Measurements from ENCODE around the gene NELL2.

- TF ChIP-seq, protein P1, sequence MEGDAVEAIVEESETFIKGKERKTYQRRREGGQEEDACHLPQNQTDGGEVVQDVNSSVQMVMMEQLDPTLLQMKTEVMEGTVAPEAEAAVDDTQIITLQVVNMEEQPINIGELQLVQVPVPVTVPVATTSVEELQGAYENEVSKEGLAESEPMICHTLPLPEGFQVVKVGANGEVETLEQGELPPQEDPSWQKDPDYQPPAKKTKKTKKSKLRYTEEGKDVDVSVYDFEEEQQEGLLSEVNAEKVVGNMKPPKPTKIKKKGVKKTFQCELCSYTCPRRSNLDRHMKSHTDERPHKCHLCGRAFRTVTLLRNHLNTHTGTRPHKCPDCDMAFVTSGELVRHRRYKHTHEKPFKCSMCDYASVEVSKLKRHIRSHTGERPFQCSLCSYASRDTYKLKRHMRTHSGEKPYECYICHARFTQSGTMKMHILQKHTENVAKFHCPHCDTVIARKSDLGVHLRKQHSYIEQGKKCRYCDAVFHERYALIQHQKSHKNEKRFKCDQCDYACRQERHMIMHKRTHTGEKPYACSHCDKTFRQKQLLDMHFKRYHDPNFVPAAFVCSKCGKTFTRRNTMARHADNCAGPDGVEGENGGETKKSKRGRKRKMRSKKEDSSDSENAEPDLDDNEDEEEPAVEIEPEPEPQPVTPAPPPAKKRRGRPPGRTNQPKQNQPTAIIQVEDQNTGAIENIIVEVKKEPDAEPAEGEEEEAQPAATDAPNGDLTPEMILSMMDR (conservative IDR thresholded peaks at IDR 0.05 in 1 of 2, IDR thresholded peaks at IDR 0.05 in 1 of 2; ENCODE audit: low read depth in 1 of 2, low read length in 2 of 2): no peak
- TF ChIP-seq EZH2 (IDR thresholded peaks at IDR 0.05; ENCODE audit: low read length, missing control alignments): no peak
Observed at GRCh38 chr12:44749566-44749965, 126.5 kb downstream of the NELL2 start.
